GM19455 (cell line): ENCODE measurements around the gene ARID1B.
"Not testable (repeated sequence)": the region's sequence is repeated elsewhere in the genome, so short reads cannot be mapped to it uniquely, and the experiment has no call there.

ENCODE experiments used
- ATAC-seq: cut with Tn5 transposase; IDR thresholded peaks from one replicate; pipeline ENCODE4 v1.9.1; 2021; ENCODE audit not compliant: unreplicated experiment

The ARID1B gene

GRCh38 chr6:157017861-157018260 is 240.7 kb downstream of the ARID1B start:
- ATAC-seq, result no peak

GRCh38 chr6:157019115-157019641 is 242.0 kb downstream of the ARID1B start:
- no peak for ATAC-seq

- ATAC-seq, result no peak
Measured at GRCh38 chr6:157019733-157020132, 242.6 kb downstream of the ARID1B start.

GRCh38 chr6:157020398-157020797 is 243.2 kb downstream of the ARID1B start:
- no peak for ATAC-seq

GRCh38 chr6:157020881-157021343 is 243.7 kb downstream of the ARID1B start:
- peak; percentile 41 for ATAC-seq

GRCh38 chr6:157021344-157021992 is 244.3 kb downstream of the ARID1B start:
- peak; percentile 78 for ATAC-seq

GRCh38 chr6:157021993-157022740 is 245.0 kb downstream of the ARID1B start:
- ATAC-seq, result peak; percentile 56

- ATAC-seq, result no peak
Measured at GRCh38 chr6:157023958-157024357, 246.8 kb downstream of the ARID1B start.

- ATAC-seq, result no peak
Measured at GRCh38 chr6:157024745-157025144, 247.6 kb downstream of the ARID1B start.

GRCh38 chr6:157025437-157025836 is 248.3 kb downstream of the ARID1B start:
- no peak for ATAC-seq

GRCh38 chr6:157029980-157030690 is 253.0 kb downstream of the ARID1B start:
- ATAC-seq, result no peak

GRCh38 chr6:157030755-157031154 is 253.6 kb downstream of the ARID1B start:
- no peak for ATAC-seq

- no peak for ATAC-seq
Measured at GRCh38 chr6:157032923-157033322, 255.7 kb downstream of the ARID1B start.

GRCh38 chr6:157033428-157034140 is 256.4 kb downstream of the ARID1B start:
- no peak for ATAC-seq

- no peak for ATAC-seq
Measured at GRCh38 chr6:157034436-157035230, 257.5 kb downstream of the ARID1B start.

GRCh38 chr6:157035546-157035945 is 258.4 kb downstream of the ARID1B start:
- ATAC-seq, result no peak

- no peak for ATAC-seq
Measured at GRCh38 chr6:157036245-157036711, 259.1 kb downstream of the ARID1B start.

- ATAC-seq, result no peak
Measured at GRCh38 chr6:157037165-157037564, 260.0 kb downstream of the ARID1B start.

- no peak for ATAC-seq
Measured at GRCh38 chr6:157038610-157039009, 261.4 kb downstream of the ARID1B start.

- ATAC-seq, result not testable (repeated sequence)
Measured at GRCh38 chr6:157039639-157040038, 262.5 kb downstream of the ARID1B start.
